Stimulated activated CD8-positive, alpha-beta memory T cell treated with anti-CD3 and anti-CD28 coated beads, Interleukin-7, amount 100 ng/mL, for 24 hours (primary cell): ENCODE results near the gene PRKCSH.

Experiments
- DNase-seq: peaks from one replicate; pipeline ENCODE4 v3.0.0-alpha.2; 2020; ENCODE audit warnings: low read depth

The PRKCSH gene

DNA sequence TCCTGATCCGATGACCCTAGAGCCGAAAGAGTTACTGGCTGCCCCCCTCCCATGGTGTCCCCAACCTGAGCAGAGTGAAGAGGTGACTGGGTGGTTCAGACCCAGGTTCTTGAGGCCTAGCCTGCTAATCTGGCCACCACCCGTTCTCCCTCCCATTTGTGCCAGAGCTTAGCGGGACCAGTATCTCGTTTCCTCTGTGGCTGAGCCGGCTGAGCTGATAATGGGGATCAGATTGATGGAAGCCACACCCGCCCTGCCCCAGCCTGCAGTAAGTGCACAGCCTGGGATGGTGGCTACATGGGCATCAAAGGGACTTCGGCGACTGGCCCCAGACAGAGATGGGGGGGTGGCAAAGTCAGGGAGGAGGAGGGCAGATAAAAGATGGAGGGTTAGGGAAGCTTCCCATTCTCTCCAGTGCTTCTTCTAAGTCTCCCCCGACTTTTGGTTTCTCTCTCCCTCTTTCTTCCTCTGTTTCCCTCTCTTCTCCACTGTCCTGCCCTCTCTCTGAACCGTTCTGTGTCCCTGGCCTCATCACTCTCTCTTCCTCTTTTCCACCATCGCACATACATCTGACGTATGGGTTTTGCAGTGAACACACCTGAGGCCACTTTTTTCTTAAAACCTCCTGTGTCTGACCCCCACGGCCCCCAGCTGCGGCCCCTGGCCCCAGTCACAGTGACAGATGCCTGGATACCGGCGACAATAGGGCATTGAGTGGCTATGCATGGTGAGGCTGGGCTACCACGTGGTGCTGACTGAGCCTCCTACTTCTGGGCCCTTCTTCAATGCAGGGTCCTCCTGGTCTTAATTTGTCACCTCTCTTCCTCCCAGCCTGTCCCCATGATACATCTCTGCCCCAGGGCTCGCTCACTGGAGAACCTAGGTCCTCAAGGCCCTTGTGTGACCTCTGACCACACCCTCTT is 43.0 kb downstream of the PRKCSH start:
- no peak for DNase-seq

DNA sequence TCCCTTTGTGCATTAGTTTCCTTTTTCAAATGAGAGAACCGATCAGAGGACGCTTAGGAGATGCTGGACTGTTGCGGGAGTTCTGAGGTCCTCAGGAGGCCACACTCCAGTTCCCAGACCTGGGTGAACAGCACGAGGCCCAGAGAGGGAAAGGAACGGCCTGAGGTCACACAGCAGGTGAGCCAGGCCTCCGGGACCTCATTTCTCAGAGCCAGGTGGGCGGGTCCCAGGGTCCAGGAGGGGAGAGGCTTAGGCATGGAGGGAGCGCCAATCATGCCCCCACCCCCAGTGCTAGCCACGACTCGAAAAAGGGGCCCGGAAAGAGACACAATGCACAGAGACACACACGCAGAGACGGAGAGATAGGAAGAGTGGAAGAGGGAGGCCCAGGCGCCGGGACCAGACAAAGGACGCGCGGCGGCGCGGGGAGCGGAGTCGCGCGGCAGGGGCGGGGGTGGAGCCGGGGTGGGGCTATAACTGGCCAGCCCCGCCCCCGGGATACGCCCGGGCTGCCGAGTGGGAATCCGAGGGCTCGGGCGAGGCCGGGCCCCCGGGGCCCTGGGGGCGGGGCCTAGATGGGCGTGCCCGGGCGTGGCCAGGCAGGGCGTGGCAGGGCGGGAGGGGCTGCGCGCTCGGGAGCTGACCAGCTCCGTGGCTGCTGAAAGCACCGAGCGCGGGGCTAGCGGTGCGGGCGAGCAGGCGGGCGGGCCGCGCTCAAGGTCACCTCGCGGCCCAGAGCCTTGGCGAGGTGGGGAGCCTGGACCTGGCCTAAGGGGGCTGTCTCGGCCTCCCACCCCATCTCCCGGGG is 43.9 kb downstream of the PRKCSH start:
- no peak for DNase-seq

DNA sequence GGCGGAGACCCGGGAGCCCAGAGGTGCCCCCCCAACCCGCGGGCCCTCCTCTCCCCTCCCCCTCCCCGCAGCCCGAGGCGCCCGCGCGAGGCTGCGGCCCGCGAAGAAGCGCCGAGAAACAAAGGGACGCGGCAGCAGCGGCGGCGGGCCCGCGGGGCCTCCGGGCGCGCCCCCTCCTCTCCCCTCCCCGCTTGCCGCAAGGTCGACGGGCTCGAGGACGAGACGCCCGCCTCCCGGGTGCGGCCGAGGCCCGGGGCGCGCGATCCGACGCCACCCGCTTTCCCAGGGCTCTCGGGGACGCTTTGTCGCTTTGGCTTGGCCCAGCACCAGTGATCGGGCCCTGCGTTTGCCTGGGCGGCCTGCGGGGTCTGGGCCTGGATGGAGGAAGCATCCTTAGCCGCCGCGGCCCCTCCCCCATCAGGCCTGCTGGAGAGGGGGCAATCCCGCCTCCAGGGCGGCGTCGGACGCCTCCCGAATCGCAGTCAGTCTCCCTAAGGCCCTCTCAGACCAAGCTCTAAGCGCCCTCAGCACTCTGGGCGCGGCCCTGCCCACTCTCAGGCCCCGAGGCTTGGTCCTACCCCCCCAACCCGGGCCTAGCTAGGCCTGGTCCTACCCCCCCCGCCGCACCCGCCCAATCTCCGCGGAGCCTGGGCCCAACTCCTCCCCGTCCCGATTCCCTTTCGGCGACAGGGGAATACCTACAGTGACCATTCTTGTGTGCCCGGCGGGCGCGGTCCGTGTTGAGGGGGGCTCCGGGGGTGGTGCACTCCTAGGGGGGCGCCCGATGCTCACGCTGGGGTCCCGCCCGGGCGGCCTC is 44.7 kb downstream of the PRKCSH start:
- no peak for DNase-seq

DNA sequence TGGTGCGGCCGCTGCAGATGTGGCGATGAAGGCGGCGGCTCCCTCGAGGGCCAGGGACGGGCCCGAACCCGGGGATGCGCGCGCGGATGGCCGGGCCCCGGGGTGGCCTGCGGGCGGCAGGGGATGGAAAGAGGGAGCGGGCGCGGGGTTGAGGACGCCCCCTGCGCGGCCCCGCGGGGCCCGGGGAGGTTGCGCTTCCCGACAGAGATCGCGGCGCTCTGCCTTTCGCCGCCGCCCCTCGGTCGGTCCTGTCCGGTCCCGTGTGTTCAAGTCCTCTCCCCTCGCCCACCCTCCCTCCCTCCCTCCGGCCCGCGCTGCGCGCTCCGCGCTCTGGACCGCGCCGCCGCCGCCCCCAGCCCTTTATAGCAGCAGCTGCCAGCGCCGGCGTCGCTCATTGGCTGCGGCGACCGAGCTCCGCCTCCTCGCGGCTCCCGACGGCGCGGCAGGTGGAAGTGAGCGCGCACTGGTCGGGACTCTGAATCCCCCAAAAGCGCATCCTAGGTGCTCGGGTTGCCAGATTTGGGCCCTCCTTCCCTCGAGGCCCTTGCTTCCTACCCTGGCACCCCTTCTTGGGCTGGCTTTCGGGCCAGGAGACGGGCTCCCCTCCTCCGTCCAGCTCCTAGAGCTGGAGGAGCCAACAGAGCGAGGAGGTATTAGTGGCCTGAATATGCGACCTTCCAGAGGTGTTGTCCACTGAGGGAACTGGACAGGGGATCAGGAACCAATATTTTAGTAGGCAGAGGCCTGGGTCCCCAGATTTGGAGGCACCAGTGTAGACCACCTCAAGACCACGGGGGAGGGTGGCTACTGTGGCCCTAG is 45.5 kb downstream of the PRKCSH start, which contains the start of gene ELAVL3:
Gene ELAVL3, minus strand, starts transcription at position 332 of the 819 bp plus-strand sequence. CDS start 438 bp downstream, outside the sequence.
- no peak for DNase-seq

DNA sequence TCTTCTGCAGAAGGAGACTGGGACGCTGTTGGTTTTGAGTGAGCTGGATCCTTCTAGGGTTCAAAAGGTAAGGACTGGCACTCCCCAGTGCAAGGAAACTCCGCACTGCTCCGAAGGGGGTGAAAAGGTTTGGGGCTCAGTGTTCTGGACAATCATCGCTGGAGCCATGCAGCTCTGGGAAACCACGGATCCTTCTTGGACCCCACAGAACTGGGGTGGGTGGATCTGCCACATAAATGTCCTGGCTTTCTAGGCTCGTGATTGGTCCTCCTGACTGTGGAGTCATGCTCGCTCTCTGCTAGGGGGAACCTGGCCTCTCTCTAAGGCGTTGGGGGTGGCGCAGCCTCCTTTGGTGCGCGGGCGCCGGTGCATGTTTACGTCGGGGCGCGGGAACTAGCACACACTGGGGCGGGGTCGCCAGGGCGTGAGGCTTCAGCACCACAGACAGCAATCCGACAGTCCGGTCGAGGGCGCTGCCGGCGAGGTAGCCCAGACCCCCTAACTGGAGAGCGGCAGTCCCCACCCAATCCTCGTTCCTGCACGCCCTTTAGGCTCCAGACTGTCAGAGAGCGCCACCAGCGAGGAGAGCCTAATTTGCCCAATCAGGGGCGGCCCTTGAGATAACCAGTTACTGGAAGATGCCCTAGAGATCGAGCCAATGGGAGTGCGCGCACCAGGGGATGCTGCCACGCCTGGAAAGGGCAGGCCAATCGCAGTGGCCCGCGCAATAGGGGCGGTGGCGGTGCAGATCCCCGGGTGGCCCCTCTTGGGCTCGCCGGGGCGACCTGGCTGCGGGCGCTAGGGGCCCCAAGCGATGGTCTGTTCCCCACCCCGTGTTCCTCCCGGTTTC is 46.3 kb downstream of the PRKCSH start:
- peak; percentile 59 for DNase-seq

DNA sequence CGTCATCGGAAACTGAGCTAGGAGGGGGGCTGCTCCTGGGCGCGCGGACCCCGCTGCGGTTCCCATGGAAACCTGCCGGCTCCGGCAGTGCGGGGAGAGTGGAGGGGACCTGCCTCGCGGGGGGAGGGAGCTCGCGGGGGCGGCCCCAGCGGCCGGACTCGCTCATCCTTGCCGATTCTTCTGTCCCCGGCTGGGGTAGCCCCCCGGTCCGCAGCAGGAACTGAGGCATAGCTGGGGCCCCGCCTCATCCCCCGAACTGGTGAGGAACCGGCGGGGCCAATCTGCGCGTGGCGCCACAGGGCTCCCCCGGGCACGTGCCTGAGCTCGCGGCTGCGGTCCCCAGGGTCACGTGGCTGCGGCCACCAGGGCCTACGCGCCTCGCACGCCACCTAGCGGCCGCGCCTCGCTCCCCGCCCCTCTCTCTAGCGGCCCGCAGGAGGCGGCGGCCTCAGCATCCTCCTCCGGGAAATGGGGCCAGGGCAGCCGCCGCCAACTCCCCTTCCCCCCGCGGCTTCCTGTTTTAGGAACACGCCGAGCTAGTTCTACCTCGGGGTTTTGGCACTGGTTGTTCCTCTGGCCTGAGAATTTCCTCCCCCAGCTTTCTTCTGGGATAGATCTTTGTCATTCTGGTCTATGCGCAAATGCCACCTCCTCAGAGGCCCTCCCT is 47.1 kb downstream of the PRKCSH start:
- peak; percentile 86 for DNase-seq

DNA sequence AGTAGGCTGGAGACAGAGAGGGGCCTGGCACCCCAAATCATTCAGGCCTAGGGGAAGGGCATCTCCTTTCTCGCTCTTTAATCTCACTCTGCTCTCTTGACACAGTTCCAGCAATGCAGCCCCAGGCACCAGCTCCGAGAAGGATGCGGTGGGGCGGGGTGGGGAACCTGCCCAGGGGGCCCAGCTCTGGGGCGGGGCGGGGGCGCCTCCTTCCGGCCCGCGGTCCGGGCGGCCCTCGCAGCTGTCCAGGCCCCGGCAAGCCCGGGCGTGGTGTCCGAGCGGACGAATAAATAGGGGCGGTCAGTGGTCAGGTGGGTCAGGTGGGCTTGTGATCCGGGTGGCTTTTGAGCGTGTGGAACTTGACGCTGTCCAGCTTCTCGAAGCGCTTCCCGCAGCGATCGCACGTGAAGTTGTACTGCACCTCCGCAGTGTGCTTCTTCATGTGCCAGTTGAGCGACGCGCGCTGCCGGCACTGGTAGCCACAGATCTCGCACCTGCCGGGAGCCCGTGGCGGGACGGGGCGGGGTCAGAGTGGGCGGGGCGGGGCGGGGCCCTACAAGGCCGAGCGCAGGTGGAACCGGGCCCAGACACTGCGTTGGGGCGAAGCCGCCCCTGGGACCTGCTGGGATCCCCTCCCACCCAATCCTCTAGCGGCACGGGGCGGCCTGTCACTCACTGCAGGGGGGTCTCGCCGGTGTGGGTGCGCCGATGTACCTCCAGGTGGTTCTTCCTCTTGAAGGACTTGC is 48.1 kb downstream of the PRKCSH start:
- no peak for DNase-seq

DNA sequence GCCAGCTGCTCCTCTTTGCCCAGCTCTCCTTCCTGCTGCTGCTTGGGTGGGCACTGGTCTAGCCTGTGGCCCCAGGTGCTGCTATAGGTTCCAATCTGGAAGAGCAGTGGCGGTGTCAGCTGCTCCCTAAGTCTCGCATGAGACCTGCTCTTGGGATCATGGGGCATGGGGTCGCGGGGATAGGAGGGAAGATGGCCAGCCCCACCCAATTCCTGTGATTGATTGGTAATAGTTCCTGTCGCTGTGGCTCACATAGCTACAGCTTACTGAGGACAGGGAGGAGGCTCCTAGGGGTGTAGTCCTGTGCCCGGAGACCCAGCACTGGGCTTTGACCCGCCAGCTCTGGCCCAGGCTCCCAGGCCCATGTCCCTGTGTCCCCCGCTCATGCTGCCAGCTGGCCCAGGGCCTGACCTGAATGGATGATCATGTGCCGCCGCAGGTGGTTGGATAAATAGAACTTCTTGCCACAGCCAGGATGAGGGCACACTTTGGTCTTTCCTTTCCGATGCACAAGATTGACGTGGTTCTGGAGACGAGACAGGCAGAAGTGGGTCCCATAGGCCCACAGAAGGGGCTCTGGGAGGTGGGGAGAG is 49.9 kb downstream of the PRKCSH start:
- no peak for DNase-seq

DNA sequence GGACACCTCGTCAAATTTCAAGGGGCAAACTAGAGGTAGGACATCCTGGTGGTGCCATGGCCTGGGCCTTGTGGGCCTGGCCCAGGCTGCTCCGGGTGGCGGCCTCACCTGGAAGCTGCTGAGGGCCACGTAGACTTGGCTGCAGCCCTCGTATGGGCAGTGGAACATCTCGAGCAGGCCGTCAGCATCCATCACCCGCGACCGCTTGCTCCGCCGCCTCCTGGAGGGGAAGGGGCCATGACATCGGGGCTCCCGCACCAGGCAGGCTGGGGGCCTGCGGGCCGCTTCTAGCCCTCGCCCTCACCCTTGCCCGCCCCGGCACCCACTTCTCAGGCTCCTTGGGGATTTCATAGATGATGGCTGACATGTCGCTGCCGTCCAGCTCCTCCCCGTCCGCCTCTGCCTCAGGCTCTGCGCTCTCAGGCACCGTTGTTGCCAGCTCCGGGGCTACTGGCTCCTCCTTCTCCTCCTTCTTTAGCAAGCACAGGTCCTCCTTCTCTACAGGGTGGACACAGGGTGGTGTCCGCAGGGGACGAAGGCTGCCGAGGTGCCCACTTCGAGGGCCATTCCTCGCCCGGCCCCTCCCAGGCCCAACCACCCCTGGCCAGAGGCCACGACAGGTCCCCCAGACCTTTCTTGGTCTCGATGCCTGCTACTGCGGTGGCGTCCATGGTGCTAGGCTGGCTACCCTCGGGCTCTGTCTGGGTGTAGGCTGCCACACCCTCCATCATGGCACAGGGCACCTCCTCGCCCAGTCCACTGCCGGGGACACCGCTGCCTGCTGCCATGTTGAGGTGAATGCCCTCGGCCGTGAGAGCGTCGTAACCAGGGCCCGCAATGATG is 51.4 kb downstream of the PRKCSH start:
- no peak for DNase-seq

DNA sequence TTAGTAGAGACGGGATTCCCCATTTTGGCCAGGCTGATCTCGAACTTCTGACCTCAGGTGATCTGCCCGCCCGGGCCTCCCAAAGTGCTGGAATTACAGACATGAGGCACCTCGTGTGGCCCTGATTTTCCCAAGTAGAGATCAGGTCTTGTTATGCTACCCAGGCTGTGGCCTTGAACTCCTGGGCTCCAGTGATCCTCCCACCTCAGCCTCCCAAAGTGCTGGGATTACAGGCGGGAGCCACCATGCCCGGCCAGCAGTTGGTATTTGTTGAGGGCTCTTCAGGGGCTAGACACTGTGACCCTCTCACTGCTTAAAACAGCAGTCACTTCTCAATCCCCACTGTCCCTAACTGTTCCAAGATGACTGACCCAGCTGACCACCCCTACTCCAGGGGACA is 53.9 kb downstream of the PRKCSH start:
- DNase-seq, result no peak

DNA sequence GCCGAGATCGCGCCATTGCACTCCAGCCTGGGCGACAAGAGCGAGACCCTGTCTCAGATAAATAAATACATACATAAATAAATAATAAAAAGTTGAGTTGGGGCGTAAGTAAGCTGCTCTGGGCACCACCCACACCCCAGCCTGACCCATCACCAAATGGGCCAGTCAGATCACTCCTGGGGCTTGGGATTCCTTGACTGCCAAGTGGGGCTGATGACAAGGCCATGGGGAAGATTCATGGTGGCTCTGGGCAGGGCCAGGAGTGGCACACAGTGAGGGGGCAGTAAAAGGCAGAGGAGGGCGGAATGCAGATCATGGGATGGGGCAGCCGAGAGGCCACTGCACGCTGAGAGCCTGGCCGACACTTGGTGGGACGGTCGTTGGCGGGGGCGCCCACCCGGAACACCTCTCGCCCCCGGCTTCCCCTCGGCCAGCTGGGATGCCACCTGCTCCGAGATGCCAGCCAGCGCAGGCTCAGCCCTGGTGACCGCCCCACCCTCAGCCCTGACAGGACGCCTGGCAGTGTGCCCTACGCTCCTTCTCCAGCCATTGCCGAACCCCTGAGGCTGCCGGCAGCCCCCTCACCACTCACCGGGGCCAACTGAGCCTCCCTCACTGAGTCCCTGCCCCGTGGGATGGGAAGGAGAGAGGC is 59.3 kb downstream of the PRKCSH start:
- no peak for DNase-seq

DNA sequence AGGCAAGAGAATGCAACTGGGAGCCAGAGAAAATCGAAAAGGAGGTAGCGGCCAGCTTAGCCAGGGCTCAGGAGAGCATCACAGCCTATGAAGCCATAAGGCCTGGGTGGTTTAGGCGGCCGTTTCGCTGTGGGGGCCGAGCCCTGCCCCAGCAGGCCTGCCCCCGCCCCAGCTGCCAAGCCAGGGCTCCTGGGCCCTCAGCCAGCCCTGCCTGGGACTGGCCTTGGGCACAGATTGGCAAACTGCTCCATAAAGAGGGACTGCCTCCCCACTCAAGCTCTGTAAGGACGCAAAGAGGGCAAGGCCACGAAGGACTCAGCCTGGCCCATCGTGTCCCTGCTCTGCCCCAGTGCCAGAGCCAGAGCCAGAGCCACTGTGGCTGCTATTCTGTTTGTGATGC is 60.0 kb downstream of the PRKCSH start:
- no peak for DNase-seq

DNA sequence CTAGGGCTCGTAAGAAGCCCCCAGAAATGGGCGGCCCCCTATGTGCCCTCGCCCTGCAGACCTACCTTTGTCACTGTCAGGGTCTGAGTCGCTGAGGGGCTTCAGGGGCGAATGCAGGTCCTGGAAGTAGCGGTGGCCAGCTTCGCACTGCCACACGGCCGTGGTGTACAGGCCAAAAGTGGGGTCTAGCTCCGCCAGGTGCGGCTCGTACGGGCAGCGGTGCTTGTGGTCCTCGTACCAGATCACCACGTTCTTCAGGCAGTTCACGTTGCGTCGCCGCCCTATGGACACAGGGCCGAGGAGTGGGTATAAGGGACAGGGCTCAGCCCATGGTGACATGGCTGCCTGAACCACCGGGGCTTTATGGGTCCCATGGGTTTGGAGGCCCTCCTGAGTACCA is 60.5 kb downstream of the PRKCSH start:
- no peak for DNase-seq

DNA sequence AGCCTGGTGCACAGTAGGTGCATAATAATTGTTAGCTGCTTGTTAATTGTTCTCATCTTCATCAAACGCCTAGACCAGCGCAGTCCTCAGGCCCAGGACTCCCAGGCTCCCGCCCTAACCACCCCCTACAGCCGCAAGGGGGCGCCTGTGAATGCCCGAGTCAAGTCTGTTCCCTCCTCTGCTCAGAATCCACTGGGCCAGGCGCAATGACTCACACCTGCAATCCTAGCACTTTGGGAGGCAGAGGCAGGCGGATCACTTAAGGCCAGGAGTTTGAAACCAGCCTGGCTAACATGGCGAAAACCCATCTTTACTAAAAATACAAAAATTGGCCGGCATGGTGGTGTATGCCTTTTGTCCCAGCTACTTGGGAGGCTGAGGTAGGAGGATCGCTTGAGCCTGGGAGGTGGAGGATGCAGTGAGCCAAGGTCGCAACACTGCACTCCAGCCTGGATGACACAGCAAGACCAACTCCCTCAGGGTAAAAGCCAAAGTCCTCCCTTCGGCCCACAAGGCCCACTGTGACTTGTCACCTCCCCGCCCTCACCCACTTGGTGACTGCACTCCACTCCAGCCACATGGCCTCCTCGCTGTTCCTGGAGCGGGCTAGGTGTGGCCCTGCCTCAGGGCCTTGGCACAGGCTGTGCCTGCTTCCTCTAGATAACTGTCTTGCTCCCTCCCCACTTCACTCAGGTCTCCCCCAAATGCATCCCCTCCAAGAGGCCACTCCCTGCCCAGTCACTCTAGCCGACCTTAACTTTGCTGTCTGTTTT is 61.1 kb downstream of the PRKCSH start:
- peak; percentile 51 for DNase-seq

DNA sequence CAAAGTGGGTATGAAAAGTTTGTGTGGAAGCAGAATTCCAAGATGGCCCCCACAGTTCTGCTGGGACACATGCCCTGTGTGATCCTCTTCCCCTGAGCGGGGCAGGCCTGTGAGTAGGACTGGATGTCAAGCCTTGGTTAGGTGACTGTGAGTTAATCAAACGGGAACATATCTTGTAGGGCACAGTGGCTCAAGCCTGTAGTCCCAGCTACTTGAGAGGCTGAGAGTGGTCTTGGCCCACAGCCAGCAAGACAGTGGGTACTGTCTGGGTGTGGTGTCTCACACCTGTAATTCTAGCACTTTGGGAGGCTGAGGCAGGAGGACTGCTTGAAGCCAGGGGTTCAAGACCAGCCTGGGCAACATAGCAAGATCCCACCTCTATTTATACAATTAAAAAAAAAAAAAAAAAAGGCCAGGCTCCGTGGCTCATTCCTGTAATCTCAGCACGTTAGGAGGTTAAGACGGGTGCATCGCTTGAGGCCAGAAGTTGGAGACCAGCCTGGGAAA is 63.8 kb downstream of the PRKCSH start:
- no peak for DNase-seq

DNA sequence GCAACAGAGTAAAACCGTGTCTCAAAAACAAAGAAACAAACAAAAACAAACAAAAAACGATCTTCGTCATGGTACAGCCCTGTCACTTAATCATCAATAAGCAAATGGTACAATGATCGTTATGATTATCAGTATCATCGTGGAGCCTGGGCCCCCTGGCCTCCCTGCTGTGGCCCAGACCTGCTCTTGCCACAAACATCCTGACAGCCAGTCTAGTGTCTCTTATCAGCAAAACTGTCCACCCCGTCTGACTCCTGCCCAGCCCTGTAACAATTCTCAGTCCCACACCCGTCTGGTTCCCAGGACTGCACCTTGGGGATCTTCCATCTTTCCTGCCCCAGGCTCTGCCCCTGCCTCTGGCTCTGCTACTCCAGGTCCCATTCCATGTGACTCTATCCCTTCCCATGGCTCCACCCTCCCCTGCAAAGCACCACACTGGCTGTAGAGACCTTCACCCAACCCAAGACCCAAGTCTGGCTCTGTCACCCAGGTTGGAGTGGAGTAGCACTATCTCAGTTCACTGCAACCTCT is 64.5 kb downstream of the PRKCSH start:
- DNase-seq, result no peak
